C4-2B (cell line): ENCODE measurements around the gene METTL17.

Experiments used
- H3K27ac ChIP-seq: fragments of 450-650 bp; 2 replicates; pipeline ENCODE4 v1.5.1; 2017
- ZFX ChIP-seq: fragments of 450-650 bp; IDR thresholded peaks from 2 replicates; pipeline ENCODE4 v1.6.1; 2017
- TF ChIP-seq, protein P1 (sequence below): fragments of 450-650 bp; conservative IDR thresholded peaks from 2 replicates; pipeline ENCODE4 v1.5.1; 2017; ENCODE audit warnings: mild to moderate bottlenecking

The METTL17 gene

DNA sequence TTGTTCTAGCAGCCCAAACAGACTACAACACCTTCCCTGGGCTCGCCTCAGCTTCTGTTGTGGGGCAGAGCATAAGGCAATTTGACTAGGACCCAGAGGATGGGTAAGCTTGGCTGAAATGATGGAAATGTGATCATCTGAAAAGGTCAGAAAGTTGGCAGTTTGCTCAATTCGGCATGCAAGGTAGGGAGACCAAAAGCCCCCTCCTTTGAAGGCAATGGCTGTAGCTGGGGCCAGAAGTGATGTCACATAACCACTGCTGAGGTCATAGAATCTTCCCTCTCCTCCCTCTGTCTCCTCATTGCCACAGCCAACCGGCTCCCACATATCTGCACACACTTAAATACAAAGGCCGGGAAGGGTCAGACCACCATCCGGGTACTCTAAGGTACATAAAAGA is 40.1 kb downstream of the METTL17 start, which contains the start of gene TPPP2:
TPPP2 (plus strand) TSS at position 301 of the 400 bp plus-strand sequence. CDS start 365 bp downstream, outside the sequence.
- no peak for TF ChIP-seq ZFX
- TF ChIP-seq, protein P1, sequence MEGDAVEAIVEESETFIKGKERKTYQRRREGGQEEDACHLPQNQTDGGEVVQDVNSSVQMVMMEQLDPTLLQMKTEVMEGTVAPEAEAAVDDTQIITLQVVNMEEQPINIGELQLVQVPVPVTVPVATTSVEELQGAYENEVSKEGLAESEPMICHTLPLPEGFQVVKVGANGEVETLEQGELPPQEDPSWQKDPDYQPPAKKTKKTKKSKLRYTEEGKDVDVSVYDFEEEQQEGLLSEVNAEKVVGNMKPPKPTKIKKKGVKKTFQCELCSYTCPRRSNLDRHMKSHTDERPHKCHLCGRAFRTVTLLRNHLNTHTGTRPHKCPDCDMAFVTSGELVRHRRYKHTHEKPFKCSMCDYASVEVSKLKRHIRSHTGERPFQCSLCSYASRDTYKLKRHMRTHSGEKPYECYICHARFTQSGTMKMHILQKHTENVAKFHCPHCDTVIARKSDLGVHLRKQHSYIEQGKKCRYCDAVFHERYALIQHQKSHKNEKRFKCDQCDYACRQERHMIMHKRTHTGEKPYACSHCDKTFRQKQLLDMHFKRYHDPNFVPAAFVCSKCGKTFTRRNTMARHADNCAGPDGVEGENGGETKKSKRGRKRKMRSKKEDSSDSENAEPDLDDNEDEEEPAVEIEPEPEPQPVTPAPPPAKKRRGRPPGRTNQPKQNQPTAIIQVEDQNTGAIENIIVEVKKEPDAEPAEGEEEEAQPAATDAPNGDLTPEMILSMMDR, result no peak
- no peak within 1 kb of the TSS for H3K27ac ChIP-seq

GRCh38 chr14:21030531-21030930 is 40.8 kb downstream of the METTL17 start:
- TF ChIP-seq, protein P1, result no peak
- no peak for TF ChIP-seq ZFX
- no peak overlapping the region for H3K27ac ChIP-seq

GRCh38 chr14:21032326-21033132 is 42.7 kb downstream of the METTL17 start:
- TF ChIP-seq ZFX, result no peak
- TF ChIP-seq, protein P1, result no peak
- no peak overlapping the region for H3K27ac ChIP-seq

DNA sequence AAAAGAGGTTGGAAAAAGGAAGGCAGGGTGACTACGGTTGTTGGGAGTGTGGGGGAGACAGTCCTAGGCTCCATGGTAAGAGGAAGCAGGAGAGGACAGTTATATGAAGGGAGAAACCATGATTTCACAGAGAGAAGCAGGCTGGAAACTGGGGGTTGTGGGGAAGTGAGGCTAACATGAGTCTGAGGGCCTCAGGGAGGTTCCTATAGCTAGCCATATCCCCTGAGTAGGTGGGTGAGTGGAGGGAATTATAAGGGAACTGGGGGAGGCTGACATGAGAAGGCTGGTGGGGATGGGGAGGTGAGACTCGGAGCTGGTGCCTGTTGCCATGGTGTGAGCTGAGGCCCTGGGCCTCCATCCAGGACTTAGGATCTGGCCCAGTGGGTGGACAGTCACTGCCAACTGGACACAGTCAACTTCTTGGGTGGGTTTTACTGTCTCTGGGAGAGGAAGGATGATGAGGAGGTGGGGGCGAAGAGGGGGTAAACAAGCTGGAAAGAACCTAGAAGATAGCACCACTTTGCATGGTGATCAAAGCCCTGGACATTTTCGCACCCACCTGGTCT is 43.4 kb downstream of the METTL17 start:
- TF ChIP-seq, protein P1, result no peak
- TF ChIP-seq ZFX, result no peak
- no peak overlapping the region for H3K27ac ChIP-seq

GRCh38 chr14:21034707-21035106 is 44.9 kb downstream of the METTL17 start, which contains the start of gene RNASE13:
Gene RNASE13 (minus strand): TSS chr14:21034807. CDS start chr14:21034288, 519 bp downstream.
- TF ChIP-seq ZFX, result no peak
- TF ChIP-seq, protein P1, result no peak
- no peak within 1 kb of the TSS for H3K27ac ChIP-seq

GRCh38 chr14:21036751-21037150 is 47.0 kb downstream of the METTL17 start:
- H3K27ac ChIP-seq, result no peak overlapping the region
- TF ChIP-seq, protein P1, result no peak
- TF ChIP-seq ZFX, result no peak

DNA sequence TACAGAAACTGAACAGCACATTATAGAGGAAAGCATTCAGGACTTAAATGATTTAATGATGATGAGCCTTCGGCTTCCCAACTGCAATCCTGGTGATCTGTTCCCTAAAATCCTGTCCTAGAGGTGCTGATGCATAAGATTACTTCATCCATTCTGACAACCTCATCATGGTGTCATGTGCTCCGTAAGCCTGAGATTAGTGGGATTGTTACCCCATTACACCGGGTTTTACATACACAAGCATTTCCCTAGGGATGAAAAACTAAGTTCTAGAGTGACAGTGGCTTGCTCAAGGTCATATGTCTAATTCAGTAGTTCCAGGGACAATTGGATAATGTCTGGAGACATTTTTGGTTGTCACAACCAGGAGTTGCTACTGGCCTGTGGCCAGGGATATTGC is 47.4 kb downstream of the METTL17 start:
- no peak overlapping the region for H3K27ac ChIP-seq
- no peak for TF ChIP-seq ZFX
- TF ChIP-seq, protein P1, result no peak
